ENCODE data around the gene FAM131B. TPM values are rescaled to one million over a fixed set of nuclear protein-coding genes. Genes with fewer than 3 reads are reported as not detected.

Gene FAM131B
- total and polyA plus RNA-seq, 9 of the 15 experiments (the other 6 are each of a cell fraction or from before 2014, with no cell fraction given), result 0.03 to 0.04 TPM; not detected in 7

- TF ChIP-seq CHD7 (IDR thresholded peaks at IDR 0.05; ENCODE audit: low read depth, low read length) (no peak), ARNT (IDR thresholded peaks at IDR 0.05) (no peak), GTF2E2 (tag; IDR thresholded peaks at IDR 0.05) (no peak), RFX1 (IDR thresholded peaks at IDR 0.05) (no peak), ZNF175 (CRISPR knock-in tag; IDR thresholded peaks at IDR 0.05; ENCODE audit: low read depth) (no peak), HDAC2 (IDR thresholded peaks at IDR 0.05) (no peak), ZNF384 (IDR thresholded peaks at IDR 0.05; ENCODE audit: low read depth, low read length) (no peak), TAF1 (IDR thresholded peaks at IDR 0.05; ENCODE audit: control insufficient read depth, extremely low read depth, insufficient read depth, low read length, severe bottlenecking) (no peak), NFXL1 (CRISPR knock-in tag; IDR thresholded peaks at IDR 0.05) (no peak)
- TF ChIP-seq, protein P1, sequence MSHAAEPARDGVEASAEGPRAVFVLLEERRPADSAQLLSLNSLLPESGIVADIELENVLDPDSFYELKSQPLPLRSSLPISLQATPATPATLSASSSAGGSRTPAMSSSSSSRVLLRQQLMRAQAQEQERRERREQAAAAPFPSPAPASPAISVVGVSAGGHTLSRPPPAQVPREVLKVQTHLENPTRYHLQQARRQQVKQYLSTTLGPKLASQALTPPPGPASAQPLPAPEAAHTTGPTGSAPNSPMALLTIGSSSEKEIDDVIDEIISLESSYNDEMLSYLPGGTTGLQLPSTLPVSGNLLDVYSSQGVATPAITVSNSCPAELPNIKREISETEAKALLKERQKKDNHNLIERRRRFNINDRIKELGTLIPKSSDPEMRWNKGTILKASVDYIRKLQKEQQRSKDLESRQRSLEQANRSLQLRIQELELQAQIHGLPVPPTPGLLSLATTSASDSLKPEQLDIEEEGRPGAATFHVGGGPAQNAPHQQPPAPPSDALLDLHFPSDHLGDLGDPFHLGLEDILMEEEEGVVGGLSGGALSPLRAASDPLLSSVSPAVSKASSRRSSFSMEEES (CRISPR knock-in tag; IDR thresholded peaks at IDR 0.05), result peak; percentile 94
Measured at GRCh38 chr7:143373255-143373794, 10.8 kb upstream of the FAM131B start (continued).
